22Rv1 (cell line): Measurements from ENCODE around the gene NOSIP.

Experiments used
- H3K27ac ChIP-seq: fragments of 450-650 bp; 2 replicates; pipeline ENCODE4 v1.5.1; 2017
- ZFX ChIP-seq: fragments of 450-650 bp; IDR thresholded peaks from 2 replicates; pipeline ENCODE4 v1.6.1; 2017; ENCODE audit warnings: antibody characterized with exemption, borderline replicate concordance
- TF ChIP-seq, protein P1 (sequence below): fragments of 450-650 bp; IDR thresholded peaks from 2 replicates; pipeline ENCODE4 v1.5.1; 2017; ENCODE audit warnings: mild to moderate bottlenecking

Gene NOSIP

GRCh38 chr19:49589502-49589905, 9.1 kb upstream of the NOSIP start:
- peak overlapping the region; percentile 98; the same call in 1 of the 2 replicates for H3K27ac ChIP-seq
- no peak for TF ChIP-seq ZFX
- TF ChIP-seq, protein P1, sequence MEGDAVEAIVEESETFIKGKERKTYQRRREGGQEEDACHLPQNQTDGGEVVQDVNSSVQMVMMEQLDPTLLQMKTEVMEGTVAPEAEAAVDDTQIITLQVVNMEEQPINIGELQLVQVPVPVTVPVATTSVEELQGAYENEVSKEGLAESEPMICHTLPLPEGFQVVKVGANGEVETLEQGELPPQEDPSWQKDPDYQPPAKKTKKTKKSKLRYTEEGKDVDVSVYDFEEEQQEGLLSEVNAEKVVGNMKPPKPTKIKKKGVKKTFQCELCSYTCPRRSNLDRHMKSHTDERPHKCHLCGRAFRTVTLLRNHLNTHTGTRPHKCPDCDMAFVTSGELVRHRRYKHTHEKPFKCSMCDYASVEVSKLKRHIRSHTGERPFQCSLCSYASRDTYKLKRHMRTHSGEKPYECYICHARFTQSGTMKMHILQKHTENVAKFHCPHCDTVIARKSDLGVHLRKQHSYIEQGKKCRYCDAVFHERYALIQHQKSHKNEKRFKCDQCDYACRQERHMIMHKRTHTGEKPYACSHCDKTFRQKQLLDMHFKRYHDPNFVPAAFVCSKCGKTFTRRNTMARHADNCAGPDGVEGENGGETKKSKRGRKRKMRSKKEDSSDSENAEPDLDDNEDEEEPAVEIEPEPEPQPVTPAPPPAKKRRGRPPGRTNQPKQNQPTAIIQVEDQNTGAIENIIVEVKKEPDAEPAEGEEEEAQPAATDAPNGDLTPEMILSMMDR: no peak

- TF ChIP-seq, protein P1: no peak
- no peak for TF ChIP-seq ZFX
- H3K27ac ChIP-seq: no peak overlapping the region
Observed at GRCh38 chr19:49588365-49589122, 8.2 kb upstream of the NOSIP start.

DNA sequence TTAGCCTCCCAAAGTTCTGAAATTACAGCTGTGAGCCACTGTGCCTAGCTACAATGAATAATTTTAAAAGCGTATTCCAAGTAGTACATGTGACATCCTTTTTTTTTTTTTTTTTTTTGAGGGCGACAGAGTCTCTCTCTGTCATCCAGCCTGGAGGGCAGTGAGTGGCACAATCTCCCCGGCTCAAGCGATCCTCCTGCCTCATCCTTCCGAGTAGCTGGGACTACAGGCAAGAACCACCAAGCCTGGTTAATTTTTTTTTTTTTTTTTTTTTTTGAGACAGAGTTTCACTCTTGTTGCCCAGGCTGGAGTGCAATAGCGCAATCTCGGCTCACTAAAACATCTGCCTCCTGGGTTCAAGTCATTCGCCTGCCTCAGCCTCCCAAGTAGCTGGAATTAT, 6.9 kb upstream of the NOSIP start:
- TF ChIP-seq, protein P1: no peak
- no peak for TF ChIP-seq ZFX
- H3K27ac ChIP-seq: no peak overlapping the region

GRCh38 chr19:49585023-49585422, 4.7 kb upstream of the NOSIP start:
- TF ChIP-seq, protein P1: no peak
- no peak for TF ChIP-seq ZFX
- H3K27ac ChIP-seq: no peak overlapping the region

- TF ChIP-seq, protein P1: no peak
- no peak for TF ChIP-seq ZFX
- no peak overlapping the region for H3K27ac ChIP-seq
Observed at GRCh38 chr19:49583239-49583638, 2.9 kb upstream of the NOSIP start.

DNA sequence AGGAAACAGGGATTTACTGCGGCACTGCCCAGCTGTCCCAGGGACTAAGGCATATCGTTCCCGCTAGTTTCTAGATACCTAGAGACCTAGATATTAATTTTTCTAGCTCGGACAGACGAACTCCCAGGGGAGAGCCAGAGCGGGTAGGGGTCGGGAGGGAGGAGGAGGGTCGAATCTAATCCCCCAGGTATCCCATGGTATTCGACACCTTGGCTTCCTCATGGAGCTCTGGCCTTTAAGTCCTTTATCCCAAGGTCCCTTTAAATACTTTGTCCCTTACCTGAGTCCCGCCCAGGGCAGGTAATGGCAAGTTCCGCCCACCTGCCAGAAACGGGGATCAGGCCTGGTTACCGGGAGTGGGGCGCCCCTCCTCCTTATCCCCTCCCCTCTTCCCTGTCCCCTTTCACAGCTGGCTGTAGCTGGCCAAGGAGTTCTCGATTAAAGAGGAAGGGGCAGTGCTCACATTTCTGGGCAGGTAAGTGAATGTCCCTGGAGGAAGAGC, 702 bp upstream of the NOSIP start, which contains the start of gene PRRG2:
Gene PRRG2, plus strand, starts transcription at position 310 of the 502 bp plus-strand sequence. CDS start 1,904 bp downstream, outside the sequence.
- TF ChIP-seq, protein P1: no peak
- no peak for TF ChIP-seq ZFX
- H3K27ac ChIP-seq: peak within 1 kb of the TSS; percentile 62

DNA sequence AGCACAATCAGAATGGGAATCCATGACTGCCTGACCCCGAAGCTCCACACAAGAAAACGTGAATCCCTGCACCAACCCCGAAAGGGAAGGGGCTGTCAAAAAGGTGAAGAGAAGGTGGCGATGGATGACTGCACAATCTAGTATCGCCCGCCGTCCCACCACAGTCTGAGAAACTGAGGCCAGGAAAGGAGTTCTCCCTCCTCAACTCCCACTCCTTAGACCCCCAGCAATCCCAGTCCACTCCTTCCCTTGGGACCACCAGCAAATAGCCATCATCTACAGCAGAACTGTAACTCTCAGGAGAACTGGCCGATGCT, 451 bp downstream of the NOSIP start:
- peak overlapping the region; percentile 62 for H3K27ac ChIP-seq
- TF ChIP-seq, protein P1: no peak
- TF ChIP-seq ZFX: no peak
